ENCODE measurements around the gene MSI2.
A peak's percentile ranks its signal among the peaks of the same experiment; 100 is the strongest.

Gene MSI2

DNA sequence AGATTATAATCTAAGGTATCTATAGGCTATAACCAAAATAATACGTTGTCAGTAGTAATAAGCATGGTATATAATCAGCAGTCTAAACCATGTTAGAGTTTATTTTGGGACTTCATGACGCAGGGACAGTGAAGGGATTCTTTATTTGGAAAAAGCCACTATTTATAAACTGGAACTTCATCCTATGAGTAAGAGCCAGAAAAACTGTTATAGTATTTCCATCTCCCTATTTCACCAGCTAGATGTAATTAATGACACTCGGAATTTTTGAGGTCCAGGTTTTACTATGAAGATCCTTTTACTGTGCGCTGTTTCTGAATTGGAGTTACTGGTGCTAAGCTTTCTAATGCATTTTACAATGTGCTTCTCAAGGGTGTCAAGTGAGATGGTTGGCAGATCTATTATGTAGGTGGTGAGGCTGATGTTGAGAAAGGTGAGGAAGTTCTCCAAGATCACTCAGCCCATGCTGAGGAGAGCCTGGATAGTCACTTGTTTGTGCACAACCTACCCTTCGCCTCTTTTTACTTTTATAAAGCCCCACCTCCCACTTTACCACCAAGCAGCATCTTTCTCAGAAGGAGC lies 149.3 kb downstream of the MSI2 start:
- TF ChIP-seq YY1 (IDR thresholded peaks at IDR 0.05; ENCODE audit: low read depth) (no peak), TEAD4 (IDR thresholded peaks at IDR 0.05) (no peak), EGR1 (IDR thresholded peaks at IDR 0.05) (no peak), RAD21 (IDR thresholded peaks at IDR 0.05; ENCODE audit: low read depth) (no peak), EP300 (IDR thresholded peaks at IDR 0.05; ENCODE audit: borderline replicate concordance) (no peak), FOXM1 (IDR thresholded peaks at IDR 0.05; ENCODE audit: borderline replicate concordance, low read depth) (no peak), NFIC (IDR thresholded peaks at IDR 0.05) (no peak), ZBTB7A (IDR thresholded peaks at IDR 0.05; ENCODE audit: low read depth) (no peak), TCF12 (IDR thresholded peaks at IDR 0.05; ENCODE audit: low read depth) (no peak), CREB1 (IDR thresholded peaks at IDR 0.05; ENCODE audit: low read depth) (no peak), CEBPB (IDR thresholded peaks at IDR 0.05) (no peak), TAF1 (IDR thresholded peaks at IDR 0.05; ENCODE audit: low read depth) (no peak)
- TF ChIP-seq, protein P1, sequence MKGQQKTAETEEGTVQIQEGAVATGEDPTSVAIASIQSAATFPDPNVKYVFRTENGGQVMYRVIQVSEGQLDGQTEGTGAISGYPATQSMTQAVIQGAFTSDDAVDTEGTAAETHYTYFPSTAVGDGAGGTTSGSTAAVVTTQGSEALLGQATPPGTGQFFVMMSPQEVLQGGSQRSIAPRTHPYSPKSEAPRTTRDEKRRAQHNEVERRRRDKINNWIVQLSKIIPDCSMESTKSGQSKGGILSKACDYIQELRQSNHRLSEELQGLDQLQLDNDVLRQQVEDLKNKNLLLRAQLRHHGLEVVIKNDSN (IDR thresholded peaks at IDR 0.05) = no peak
- TF ChIP-seq, protein P2, sequence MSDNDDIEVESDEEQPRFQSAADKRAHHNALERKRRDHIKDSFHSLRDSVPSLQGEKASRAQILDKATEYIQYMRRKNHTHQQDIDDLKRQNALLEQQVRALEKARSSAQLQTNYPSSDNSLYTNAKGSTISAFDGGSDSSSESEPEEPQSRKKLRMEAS (IDR thresholded peaks at IDR 0.05) = no peak
- TF ChIP-seq, protein P3, sequence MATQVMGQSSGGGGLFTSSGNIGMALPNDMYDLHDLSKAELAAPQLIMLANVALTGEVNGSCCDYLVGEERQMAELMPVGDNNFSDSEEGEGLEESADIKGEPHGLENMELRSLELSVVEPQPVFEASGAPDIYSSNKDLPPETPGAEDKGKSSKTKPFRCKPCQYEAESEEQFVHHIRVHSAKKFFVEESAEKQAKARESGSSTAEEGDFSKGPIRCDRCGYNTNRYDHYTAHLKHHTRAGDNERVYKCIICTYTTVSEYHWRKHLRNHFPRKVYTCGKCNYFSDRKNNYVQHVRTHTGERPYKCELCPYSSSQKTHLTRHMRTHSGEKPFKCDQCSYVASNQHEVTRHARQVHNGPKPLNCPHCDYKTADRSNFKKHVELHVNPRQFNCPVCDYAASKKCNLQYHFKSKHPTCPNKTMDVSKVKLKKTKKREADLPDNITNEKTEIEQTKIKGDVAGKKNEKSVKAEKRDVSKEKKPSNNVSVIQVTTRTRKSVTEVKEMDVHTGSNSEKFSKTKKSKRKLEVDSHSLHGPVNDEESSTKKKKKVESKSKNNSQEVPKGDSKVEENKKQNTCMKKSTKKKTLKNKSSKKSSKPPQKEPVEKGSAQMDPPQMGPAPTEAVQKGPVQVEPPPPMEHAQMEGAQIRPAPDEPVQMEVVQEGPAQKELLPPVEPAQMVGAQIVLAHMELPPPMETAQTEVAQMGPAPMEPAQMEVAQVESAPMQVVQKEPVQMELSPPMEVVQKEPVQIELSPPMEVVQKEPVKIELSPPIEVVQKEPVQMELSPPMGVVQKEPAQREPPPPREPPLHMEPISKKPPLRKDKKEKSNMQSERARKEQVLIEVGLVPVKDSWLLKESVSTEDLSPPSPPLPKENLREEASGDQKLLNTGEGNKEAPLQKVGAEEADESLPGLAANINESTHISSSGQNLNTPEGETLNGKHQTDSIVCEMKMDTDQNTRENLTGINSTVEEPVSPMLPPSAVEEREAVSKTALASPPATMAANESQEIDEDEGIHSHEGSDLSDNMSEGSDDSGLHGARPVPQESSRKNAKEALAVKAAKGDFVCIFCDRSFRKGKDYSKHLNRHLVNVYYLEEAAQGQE (IDR thresholded peaks at IDR 0.05; ENCODE audit: low read depth) = no peak

DNA sequence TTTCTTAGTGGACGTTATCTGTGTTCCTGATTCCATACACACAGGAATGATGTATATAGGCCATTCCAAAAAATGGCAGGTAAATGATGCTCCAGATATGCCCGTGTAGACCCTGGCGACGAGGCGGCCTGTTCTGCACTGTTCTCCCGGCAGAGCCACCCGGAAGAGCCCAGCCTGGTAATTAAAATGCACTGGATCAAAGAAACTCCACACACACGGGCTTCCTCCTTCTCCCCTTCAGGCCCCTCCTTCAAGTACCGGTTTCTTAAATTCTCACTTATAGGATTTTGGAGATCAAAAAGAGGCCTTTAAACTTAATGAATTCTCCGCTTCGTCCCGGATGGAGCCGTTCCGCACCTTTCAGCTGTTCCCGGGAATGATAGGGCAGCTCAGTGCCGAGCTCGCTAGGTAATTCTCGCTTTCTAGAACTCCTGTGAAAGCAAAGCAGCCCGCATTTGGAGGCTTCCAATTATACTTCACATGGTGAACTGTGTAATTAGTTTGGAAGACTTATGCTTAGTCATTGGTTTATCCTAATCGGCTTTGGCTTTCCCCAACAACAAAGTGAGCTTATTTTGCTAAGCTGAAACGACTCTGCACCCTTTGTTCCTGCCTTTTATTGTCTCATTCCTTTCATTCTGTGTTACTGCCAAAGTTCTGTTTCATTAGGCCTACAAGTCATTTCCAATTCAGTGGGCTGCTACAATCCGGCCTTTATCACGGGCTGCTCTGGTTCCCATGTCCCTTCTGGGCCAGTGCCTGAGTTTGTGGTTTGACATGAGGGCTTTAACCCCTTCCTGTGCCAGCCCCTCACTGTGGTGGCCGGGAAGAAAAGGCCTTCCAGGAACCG lies 150.0 kb downstream of the MSI2 start:
- TF ChIP-seq, protein P2 (IDR thresholded peaks at IDR 0.05) = peak; percentile 27; the same call in 1 of the 2 replicates
- TF ChIP-seq NFIC (IDR thresholded peaks at IDR 0.05) (peak; percentile 87), EP300 (IDR thresholded peaks at IDR 0.05; ENCODE audit: borderline replicate concordance) (peak; percentile 84), CEBPB (IDR thresholded peaks at IDR 0.05) (no peak), TCF12 (IDR thresholded peaks at IDR 0.05; ENCODE audit: low read depth) (peak; percentile 78), ZBTB7A (IDR thresholded peaks at IDR 0.05; ENCODE audit: low read depth) (0 out of 2 replicates have a peak, but pooled peaks have one; percentile 54), FOXM1 (IDR thresholded peaks at IDR 0.05; ENCODE audit: borderline replicate concordance, low read depth) (peak; percentile 43; the same call in 1 of the 2 replicates), RAD21 (IDR thresholded peaks at IDR 0.05; ENCODE audit: low read depth) (peak; percentile 13; the same call in 1 of the 2 replicates), EGR1 (IDR thresholded peaks at IDR 0.05) (no peak), YY1 (IDR thresholded peaks at IDR 0.05; ENCODE audit: low read depth) (no peak), TAF1 (IDR thresholded peaks at IDR 0.05; ENCODE audit: low read depth) (no peak), CREB1 (IDR thresholded peaks at IDR 0.05; ENCODE audit: low read depth) (no peak), TEAD4 (IDR thresholded peaks at IDR 0.05) (peak; percentile 55)
- TF ChIP-seq, protein P3 (IDR thresholded peaks at IDR 0.05; ENCODE audit: low read depth) = no peak
- TF ChIP-seq, protein P1 (IDR thresholded peaks at IDR 0.05) = no peak

DNA sequence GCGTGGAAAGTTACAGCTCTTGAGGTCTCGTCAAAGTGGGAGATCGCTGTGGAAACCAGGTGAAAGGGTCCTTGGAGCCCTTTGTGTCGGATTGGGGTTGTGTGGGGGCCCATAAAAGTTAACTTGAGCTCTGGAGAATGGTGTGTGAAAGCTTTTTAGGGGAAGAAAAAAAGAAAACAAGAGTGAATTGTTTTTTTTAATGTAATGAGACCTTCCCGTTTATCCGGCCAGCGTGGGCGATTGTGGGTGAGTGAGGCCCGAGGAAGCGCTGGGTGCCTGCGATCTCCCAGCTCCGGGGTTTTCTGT lies 150.6 kb downstream of the MSI2 start:
- TF ChIP-seq TAF1 (IDR thresholded peaks at IDR 0.05; ENCODE audit: low read depth) (no peak), NFIC (IDR thresholded peaks at IDR 0.05) (no peak), TCF12 (IDR thresholded peaks at IDR 0.05; ENCODE audit: low read depth) (no peak; the same call in 1 of the 2 replicates), CREB1 (IDR thresholded peaks at IDR 0.05; ENCODE audit: low read depth) (no peak), TEAD4 (IDR thresholded peaks at IDR 0.05) (no peak), RAD21 (IDR thresholded peaks at IDR 0.05; ENCODE audit: low read depth) (no peak), EGR1 (IDR thresholded peaks at IDR 0.05) (no peak), EP300 (IDR thresholded peaks at IDR 0.05; ENCODE audit: borderline replicate concordance) (no peak), YY1 (IDR thresholded peaks at IDR 0.05; ENCODE audit: low read depth) (no peak), CEBPB (IDR thresholded peaks at IDR 0.05) (no peak), ZBTB7A (IDR thresholded peaks at IDR 0.05; ENCODE audit: low read depth) (no peak), FOXM1 (IDR thresholded peaks at IDR 0.05; ENCODE audit: borderline replicate concordance, low read depth) (no peak)
- TF ChIP-seq, protein P1 (IDR thresholded peaks at IDR 0.05) = no peak
- TF ChIP-seq, protein P2 (IDR thresholded peaks at IDR 0.05) = no peak
- TF ChIP-seq, protein P3 (IDR thresholded peaks at IDR 0.05; ENCODE audit: low read depth) = no peak

Data from Ishikawa (cell line).